GM10266 (cell line): ENCODE measurements around the gene RPP25.
"Not testable (repeated sequence)": the region's sequence is repeated elsewhere in the genome, so short reads cannot be mapped to it uniquely, and the experiment has no call there.

Source experiments
- DNase-seq: peaks from one replicate; pipeline ENCODE4 v3.0.0; 2012; ENCODE audit errors: extremely low spot score
- TF ChIP-seq, protein P1 (sequence below): IDR thresholded peaks from 2 replicates; pipeline ENCODE4 v1.5.1; 2012; ENCODE audit warnings: mild to moderate bottlenecking, low read depth; ENCODE audit not compliant: control insufficient read depth, insufficient read depth; ENCODE audit errors: missing control alignments

The RPP25 gene

DNA sequence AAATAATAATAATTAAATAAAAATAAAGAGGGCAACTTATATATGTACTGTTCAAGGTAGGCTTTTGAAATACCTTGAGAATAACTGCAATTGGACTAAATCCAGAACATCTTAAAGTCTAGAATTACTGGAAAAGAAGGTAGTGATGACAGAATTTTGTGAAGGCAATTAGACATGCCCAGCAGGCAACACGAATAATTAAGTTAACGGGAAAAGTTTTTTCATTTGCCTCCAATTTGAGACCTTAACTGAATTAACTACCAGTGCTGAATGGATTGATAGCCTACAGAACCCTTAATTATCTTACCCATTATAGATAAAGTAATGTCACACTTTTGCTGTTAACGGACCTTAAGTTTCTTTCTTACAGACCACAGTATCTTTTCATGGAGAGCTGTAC, 32.0 kb downstream of the RPP25 start:
- TF ChIP-seq, protein P1, sequence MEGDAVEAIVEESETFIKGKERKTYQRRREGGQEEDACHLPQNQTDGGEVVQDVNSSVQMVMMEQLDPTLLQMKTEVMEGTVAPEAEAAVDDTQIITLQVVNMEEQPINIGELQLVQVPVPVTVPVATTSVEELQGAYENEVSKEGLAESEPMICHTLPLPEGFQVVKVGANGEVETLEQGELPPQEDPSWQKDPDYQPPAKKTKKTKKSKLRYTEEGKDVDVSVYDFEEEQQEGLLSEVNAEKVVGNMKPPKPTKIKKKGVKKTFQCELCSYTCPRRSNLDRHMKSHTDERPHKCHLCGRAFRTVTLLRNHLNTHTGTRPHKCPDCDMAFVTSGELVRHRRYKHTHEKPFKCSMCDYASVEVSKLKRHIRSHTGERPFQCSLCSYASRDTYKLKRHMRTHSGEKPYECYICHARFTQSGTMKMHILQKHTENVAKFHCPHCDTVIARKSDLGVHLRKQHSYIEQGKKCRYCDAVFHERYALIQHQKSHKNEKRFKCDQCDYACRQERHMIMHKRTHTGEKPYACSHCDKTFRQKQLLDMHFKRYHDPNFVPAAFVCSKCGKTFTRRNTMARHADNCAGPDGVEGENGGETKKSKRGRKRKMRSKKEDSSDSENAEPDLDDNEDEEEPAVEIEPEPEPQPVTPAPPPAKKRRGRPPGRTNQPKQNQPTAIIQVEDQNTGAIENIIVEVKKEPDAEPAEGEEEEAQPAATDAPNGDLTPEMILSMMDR, result no peak
- DNase-seq, result no peak

GRCh38 chr15:74920456-74920855, 36.1 kb downstream of the RPP25 start:
- no peak for DNase-seq
- TF ChIP-seq, protein P1, result no peak

DNA sequence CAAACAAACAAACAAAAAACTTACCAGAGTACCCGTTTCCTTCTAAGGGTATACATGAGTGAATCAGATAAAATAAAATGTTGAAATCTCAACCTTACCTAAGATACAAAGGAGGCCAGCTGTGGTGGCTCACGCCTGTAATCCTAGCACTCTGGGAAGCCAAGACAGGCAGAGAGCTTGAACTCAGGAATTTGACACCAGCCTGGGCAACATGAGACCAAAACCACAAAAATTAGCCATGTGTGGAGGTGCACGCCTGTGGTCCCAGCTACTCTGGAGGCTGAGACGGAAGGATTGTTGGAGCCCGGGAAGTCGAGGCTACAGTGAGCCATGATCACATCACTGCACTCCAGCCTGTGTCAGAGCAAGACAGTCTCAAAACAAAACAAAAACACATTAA, 38.9 kb downstream of the RPP25 start:
- TF ChIP-seq, protein P1, result no peak
- DNase-seq, result no peak

GRCh38 chr15:74913799-74914198, 42.8 kb downstream of the RPP25 start:
- not testable (repeated sequence) for DNase-seq

DNA sequence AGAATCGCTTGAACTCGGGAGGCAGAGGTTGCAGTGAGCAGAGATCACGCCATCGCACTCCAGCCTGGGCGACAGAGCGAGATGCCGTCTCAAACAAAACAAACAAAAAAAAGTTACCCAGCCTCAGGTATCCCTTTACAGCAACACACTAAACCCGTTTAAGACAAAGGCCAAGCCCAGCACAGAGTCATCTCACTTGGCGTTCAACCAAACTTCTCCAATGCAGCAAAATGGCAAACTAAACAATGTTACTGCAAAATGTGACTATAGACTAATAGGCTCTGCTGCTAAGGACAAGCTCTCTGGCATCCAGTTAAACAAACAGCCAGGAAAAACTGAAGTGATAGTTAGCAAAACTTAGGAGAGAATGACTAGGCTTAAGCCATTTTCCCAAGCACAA, 43.5 kb downstream of the RPP25 start:
- DNase-seq, result no peak
- TF ChIP-seq, protein P1, result no peak

DNA sequence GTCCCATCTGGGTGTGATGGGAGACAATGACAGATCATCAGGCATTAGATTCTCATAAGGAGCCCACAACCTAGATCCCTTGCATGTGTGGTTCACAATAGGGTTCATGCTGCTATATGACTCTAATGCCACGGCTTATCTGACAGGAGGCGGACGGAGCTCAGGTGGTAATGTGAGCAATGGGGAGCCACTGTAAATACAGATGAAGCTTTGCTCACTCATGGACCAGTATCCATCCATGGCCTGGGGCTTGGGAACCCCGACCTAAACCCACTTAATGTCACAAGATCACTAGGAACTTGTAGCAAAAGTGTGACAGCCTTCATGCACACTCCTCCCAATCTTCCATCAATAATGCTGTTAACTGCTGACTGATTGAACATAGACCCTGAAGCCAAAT, 47.9 kb downstream of the RPP25 start:
- DNase-seq, result no peak
- TF ChIP-seq, protein P1, result no peak

- TF ChIP-seq, protein P1, result no peak
- DNase-seq, result peak; percentile 6
These were observed 49.3 kb downstream of the RPP25 start for GRCh38 chr15:74907163-74907870.
